Epithelial cell of prostate (primary cell): ENCODE data around the gene TC2N.
A peak's percentile ranks its signal among the peaks of the same experiment; 100 is the strongest.
"Not testable (repeated sequence)": the region's sequence is repeated elsewhere in the genome, so short reads cannot be mapped to it uniquely, and the experiment has no call there.

ENCODE experiments used
- DNase-seq: peaks from one replicate; pipeline ENCODE4 v3.0.0-alpha.2; 2011; ENCODE audit warnings: low read depth, low spot score
- H3K27ac ChIP-seq: fragments of 450-650 bp; 2 replicates; pipeline ENCODE4 v1.5.1; 2017; ENCODE audit warnings: mild to moderate bottlenecking

The TC2N gene

DNA sequence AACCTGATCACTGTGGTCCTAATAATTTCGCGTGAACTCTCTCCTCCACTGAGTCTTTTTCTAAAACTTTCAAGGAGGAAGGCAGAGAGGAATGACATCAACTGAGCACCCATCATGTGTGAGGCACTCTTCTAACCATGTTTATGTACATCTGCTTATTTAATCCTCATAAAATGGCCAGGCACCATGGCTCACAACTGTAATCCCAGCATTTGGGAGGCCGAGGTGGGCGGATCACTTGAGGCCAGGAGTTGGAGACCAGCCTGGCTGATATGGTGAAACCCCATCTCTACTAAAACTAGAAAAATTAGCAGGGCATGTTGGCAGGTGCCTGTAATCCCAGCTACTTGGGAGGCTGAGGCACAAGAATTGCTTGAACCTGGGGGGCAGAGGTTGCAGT, 4.1 kb upstream of the TC2N start:
- H3K27ac ChIP-seq: not testable (repeated sequence)

DNA sequence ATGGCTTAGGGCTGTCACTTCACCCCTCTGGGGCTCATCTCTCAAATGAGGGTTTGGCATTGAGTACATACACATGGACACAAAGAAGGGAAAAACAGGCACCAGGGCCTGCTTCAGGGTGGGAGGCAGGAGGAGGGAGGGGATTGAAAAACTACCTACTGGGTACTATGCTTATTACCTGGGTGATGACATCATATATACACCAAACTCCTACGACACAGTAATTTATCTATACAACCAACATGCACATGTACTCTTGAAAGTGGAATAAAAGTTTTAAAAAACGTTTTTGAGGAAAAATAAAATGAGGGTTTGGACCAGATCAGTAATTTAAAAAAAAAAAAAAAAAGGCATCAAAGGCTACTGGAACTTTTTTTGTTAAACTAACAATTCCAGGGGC, 3.6 kb upstream of the TC2N start:
- DNase-seq: no peak
- no peak overlapping the region for H3K27ac ChIP-seq

More for the DNA sequence above, 4.1 kb upstream of the TC2N start:
- DNase-seq: not testable (repeated sequence)

DNA sequence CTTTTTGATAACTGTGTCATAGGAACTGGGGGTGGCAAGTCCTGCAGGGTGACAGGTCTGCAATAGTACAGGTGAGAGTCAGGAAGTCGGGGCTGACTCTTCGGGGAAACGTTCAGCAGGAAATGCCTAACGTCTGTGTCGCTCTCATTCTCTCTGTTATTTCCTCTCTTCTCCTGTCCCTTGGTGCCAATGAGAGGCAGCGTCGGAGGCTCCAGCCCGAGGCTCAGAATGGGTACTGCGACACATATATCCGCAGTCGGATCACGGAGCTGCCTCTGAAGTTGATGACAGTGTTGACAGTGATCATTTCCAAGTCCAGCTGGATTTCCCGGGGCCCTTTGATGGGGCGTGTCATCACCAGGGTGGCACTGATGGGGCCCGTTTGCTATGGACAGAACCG, 2.7 kb upstream of the TC2N start:
- H3K27ac ChIP-seq: peak overlapping the region; percentile 55
- DNase-seq: no peak

DNA sequence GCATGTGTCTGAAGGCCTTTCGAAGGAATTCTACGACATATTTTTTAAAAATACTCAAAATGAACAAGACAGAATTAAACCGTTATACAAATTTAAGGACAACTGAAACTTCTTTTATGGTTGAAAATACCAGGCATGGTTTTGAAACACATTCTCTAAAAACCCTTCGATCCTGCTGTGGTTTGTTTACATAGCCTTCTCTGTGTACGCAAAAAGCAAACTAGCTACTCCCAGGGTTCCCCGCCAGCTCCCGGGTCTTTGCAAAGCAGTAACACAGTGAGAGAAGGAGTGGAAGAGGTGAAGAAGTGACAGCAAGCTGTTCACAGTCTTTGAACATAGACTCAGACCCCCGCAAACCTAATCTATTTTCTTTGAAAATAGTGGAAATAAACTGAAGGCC, 2.2 kb upstream of the TC2N start:
- no peak for DNase-seq
- peak overlapping the region; percentile 55 for H3K27ac ChIP-seq

DNA sequence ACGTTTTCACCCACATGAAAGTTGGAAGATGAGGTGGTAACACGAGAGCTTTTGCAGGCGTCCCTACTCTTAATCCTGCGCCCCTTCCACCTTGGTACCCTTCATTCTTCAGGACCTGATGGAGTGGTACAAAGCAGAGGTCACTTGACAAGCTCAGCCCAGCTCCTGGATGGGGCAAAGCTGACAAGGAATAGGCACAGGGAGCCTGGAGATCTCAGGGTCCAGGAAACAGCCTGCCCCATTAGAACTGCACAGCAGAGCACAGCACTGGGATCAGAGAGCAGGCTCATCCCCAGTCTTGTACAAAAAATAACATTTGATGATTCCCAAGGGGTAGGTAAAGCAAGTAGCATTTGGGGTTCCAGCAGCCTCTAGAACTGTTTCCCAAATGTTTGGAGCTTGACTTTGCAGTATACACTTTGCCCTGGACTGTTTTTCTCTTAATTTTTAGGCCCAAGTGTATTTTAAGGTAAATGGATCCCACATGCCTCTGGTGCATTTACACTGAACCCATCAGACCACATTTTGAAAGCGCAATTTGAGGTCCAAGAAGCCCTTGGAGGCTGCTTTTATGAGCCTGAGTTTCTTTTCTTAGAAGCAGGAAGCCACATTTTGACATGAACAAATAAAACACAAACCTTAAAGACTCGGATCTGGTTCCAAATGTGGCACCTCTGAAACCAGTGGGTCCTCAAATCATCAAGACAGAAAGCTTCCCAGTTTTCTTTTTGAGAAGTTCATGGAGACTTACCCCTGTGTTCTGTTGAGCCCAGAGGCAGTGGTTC, 633 bp downstream of the TC2N start:
- no peak overlapping the region for H3K27ac ChIP-seq
- no peak for DNase-seq

DNA sequence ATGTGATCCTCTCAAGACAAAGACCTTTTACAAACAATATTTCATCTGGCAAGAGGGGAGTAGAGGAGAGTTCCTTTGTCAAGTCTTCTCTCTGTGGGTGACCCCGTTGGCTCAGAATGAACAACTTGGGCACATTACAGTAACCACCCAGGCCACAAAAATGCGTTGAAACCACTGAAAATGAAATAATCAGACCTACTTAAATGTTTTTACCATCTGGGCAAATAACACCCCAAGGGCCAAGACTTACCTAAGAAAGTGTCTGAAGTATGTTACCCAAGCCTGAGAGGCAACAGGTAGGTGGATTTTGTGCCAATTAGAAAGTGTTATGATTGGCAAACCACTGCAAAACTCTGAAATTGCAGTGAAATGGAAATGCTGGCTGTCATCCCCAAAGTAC, 1.3 kb downstream of the TC2N start:
- no peak for DNase-seq
- no peak overlapping the region for H3K27ac ChIP-seq

DNA sequence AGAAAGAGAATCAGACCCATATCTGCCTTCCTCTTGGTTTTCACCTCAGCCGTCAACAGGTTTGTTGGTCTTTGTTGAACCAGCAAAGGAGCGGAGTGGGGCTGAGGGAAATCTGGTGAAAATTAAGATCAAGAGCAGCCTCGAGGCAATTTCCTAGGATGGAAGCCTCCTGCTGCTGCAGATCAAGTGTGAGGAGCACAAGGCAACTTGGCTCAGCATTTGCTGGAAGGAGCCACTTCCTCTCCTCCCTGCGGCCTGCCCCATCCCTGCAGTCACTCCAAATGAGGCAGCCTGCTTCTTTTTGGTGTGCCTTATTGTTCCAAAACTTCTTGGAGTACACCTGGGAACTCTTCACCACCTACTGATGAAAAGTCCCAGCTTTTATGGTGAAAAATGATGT, 4.9 kb downstream of the TC2N start:
- no peak for DNase-seq
- H3K27ac ChIP-seq: no peak overlapping the region

DNA sequence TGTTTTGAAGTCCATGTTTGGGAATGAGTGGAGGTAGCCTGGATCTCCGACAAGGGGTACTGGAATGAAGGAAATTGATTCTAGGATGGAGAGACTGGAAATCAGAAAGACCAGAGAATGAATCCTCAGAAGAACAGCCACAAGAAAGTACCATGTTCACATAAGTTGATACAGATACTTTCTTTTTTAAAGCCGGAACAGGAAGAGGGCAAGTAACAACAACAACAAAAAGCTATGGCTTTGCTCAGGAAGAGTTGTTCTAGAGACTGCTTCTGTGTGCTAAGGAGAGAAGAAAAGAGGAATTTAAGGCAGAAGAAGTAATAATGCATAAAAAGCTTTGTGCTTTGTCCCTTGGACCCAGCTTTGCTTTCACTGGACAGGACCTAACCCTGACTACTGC, 6.2 kb downstream of the TC2N start:
- no peak overlapping the region for H3K27ac ChIP-seq
- no peak for DNase-seq

DNA sequence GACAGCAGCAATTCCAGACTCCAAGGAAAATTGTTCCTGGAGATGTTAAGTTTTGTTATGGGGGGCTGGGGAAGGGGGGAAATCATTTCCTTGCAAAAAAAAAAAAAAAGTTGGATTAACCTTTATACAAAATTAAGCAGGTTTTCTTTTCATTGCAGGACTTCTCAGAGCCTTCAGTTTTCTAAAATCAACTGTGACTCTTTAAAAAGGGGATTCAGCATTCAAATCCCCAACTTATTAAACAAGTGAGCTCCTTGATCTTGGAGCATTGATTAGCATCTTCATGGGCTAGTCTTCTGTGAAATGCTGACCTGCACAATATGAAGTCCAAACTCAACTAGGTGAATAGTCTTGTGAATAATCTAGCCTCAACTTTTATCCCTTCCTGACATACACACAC, 7.1 kb downstream of the TC2N start:
- H3K27ac ChIP-seq: no peak overlapping the region
- no peak for DNase-seq

DNA sequence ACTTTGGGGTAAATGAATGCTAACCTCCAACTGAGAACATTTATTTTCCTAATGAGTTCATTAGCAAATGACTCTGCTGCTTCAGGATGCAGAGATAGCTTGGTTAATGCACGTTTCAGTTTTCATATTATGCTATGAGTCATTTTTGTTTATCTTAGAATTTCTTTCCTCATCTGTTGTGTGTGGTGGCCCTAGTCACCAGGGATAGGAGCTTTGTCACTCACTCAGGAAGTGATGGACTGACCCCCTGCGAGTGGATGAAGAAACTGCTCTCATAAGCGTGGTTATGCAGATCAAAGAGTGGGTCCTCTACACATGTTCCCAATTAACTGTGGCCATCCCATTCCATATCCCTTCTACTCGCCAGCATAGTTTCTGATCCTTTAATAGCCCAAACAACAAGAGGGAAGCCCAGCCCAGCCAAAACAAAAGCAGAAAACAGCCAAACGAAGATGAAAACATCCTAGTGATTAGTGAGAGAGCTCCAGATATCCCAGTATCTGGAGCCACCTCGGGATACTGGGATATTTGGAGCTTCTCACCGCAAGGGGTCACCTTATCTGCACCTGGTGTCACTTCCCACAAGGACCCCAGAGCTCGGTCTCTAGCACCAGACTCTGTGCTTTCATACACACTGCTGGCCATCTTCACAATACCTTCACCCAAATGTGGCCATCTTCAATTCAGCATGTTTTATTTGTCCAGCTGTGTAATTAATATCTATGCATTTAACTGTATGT, 8.6 kb downstream of the TC2N start:
- no peak overlapping the region for H3K27ac ChIP-seq
- DNase-seq: no peak

DNA sequence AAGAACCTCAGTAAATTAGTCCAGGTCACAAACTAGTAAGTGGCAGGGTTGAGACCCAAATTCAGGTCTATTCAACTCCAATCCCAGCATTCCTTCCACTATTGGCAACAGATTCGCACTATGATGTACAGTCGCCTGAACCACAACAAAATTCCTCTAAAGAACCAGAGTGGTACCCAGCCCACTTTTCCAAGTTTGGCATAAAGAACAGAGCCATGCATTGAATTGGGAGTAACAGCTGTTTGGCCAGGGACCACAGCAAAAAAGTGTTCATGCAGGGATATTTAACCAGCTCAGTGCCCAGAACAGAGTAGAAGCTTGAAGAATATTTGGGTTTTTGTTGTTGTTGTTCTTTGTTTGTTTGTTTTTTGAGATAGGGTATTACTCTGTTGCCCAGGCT, 9.7 kb downstream of the TC2N start:
- no peak for DNase-seq
- no peak overlapping the region for H3K27ac ChIP-seq

DNA sequence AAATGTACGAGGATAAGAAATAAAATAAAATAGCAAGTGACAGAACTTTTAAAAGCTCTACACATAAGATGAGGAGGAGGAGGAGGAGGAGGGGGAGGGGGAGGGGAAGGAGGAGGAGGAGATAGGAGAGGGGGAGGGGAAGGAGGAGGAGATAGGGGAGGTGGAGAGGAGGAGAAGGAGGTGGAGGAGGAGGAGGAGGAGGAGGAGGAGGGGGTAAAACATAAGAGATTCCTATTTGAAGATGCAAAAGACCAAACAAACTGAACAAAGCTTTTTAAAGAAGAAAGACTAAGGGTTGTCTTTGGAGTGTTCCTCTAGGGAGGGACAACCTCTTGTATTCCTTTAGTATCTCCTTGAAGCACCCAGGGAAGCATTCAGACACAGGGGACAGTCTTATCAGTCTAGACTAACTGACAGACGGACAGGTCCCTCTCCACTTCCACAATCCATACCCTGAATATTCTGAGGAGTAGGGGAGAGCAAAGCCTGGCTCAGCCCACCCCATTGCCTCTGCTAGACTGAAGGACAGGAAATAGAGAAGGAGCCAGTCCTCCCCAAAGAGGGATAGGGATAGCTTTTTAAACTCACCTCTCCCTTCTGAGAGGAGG, 12.9 kb downstream of the TC2N start:
- H3K27ac ChIP-seq: no peak overlapping the region
- DNase-seq: no peak

DNA sequence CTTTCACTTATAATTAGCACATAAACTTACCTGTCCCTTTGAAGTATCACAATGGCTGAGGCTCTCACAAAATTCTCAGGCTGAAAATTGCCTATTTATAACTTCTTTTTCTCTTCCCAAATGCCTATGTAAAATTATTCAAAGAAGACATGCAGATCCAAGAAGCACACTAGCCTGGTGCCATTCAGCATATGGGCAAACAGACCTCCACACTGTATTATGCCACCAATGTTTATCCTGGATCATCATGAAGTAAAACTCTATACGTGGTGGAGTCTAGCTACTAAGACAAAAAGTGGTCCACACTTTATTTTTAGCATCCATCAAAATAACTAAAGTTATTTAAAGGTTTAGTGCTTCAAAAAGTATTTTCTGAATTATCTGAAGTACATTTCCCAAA, 15.8 kb downstream of the TC2N start:
- no peak overlapping the region for H3K27ac ChIP-seq
- no peak for DNase-seq

DNA sequence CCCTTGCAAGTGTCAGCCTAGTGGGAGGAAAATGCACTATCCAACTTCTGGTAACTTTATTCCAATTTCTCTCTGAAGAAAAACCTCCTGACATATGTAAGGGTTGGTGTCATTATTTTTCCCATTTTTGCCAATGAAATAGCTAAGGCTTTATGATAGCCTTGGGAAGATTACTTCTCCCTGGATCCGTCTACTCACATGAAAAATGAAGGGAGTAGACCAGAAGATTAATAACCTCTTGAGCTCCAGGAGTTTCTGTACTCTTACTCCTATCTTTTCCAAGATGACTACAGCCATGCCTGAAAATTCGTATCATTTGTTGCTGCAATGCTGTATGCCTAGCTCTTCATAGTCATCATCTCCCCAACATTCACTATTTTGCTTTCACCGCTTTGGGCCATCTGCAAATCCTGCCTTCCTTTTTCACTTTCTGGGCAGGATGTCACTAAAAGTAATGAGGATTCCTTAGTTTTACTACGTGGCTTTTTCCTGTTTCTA, 18.8 kb downstream of the TC2N start:
- DNase-seq: no peak
- H3K27ac ChIP-seq: no peak overlapping the region

DNA sequence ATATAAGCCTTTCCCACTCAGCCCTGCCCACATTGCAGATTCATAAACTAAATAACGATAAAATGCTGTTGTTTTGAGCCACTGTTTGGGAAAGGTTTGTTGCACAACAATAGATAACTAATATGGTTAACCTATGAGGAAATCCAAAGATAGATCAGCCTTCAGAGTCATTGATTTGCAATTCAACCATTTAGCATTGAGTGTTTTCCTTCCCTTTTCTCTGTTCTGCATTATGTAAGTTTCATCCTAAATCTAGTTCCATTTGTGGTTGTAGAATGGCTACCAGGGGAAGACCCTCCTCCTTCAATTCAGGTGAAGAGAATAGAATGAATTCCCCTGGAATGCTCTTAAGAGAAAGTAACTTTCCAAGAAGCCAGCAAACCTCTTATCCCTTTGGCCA, 19.6 kb downstream of the TC2N start:
- no peak overlapping the region for H3K27ac ChIP-seq
- DNase-seq: no peak

DNA sequence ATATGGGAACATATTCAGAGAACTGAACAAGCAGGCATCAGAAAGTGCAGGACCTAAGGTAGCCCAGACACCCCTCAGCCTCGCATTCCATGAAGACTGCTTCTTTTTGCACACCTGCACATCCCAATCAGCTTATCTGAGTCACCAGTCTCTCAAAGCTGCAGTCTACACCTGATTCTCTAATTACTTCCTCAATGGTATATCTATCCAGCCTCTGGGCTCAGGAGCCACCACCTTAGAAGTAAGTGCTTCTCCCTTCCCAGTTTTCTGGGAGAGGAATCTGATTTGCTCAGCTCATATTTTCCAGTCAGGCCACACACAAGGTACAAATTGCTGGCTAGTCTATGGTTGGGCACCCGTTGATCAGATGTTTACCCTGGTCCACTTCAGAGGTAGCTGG, 21.7 kb downstream of the TC2N start:
- no peak overlapping the region for H3K27ac ChIP-seq
- no peak for DNase-seq

DNA sequence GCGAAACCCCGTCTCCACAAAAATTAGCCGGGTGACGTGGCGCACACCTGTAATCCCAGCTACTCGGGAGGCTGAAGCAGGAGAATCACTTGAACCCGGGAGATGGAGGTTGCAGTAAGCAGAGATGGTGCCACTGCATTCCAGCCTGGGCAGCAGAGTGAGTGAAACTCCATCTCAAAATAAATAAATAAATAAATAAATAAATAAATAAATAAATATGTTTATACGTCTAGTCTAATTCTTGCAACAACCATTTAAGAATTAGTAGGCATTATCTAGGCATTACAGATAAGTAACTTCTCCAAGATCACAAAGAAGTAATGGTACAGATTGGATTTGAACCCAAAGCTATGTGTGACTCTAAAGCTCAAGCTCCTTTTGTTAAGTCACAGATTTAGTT, 22.3 kb downstream of the TC2N start:
- not testable (repeated sequence) for H3K27ac ChIP-seq, DNase-seq

DNA sequence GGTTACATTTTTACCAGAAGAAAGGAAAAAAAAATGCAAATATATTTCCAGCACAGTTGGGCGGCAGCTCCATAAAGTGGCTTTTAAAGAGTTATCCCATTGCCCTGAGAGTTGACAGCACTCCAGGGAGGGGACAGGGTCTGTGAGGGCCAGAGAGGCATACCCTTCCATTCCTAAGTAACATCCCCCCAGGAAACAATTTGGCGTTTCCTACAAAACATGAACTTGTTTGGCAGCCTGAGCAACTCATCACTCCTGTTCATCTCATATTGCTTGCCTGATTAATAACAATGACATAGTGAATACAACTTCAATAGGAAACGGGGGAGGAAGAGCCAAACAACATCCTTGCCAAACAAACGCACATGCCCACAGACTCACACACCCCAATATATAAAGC, 23.3 kb downstream of the TC2N start:
- DNase-seq: no peak
- H3K27ac ChIP-seq: no peak overlapping the region

DNA sequence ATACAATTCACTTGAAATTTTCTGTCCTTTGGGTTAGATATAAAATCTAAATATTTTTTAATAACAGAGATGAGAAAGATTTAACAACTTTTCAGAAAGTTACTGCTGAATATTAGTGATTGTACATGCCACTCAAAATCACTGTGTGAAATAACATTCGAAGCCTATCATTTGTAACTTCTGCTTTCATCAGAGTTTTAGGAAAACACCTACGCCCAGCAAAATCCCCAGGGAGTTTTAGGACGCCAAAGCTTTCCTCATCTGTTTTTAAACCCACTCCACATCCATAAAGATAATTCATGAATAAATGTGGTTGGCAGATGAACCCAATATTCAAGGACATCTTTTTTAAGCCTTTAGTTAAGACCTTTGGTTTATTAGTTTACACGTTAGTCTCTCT, 23.9 kb downstream of the TC2N start:
- DNase-seq: no peak
- no peak overlapping the region for H3K27ac ChIP-seq

DNA sequence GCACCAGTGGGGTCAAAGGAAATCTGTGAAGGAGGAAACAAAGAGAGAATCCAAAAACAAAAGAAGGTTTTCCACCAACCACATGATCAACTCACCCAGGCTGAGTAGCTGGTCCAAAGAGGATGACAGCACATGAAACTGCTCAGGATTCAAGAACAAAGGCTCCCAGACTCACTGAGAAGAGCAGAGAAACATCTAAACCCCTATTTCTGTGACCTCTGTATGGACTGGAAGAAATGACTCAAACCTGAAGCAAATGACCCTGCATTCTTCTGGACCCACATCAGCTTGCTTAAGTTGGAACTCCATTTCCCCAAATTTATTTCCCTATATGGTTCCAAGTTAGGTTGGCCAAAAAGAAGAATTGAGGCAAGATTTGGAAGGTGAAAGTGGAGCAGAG, 26.3 kb downstream of the TC2N start:
- no peak overlapping the region for H3K27ac ChIP-seq
- DNase-seq: no peak

DNA sequence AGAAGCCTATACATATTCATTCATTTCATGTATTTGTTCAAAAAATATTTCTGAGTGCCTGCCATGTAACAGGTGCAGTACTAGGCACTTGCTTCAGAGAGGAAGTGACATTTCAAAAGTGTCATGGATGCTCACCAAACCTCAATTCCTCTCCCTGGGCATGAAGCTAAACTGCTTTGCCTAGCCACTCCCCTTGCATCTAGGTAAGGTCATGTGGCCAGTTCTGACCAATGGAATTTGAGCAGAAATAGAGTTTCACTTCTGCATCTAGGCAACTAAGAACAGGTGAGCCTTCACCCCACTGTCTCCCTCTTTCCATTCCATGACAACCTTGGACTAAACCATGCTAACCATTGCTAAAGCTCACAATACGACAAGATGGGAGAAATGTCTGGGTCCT, 27.6 kb downstream of the TC2N start:
- H3K27ac ChIP-seq: no peak overlapping the region
- DNase-seq: no peak
